ENCODE data around the gene CHPF. TPM values are rescaled to one million over a fixed set of nuclear protein-coding genes. Genes with fewer than 3 reads are reported as not detected.

The CHPF gene, protein sequence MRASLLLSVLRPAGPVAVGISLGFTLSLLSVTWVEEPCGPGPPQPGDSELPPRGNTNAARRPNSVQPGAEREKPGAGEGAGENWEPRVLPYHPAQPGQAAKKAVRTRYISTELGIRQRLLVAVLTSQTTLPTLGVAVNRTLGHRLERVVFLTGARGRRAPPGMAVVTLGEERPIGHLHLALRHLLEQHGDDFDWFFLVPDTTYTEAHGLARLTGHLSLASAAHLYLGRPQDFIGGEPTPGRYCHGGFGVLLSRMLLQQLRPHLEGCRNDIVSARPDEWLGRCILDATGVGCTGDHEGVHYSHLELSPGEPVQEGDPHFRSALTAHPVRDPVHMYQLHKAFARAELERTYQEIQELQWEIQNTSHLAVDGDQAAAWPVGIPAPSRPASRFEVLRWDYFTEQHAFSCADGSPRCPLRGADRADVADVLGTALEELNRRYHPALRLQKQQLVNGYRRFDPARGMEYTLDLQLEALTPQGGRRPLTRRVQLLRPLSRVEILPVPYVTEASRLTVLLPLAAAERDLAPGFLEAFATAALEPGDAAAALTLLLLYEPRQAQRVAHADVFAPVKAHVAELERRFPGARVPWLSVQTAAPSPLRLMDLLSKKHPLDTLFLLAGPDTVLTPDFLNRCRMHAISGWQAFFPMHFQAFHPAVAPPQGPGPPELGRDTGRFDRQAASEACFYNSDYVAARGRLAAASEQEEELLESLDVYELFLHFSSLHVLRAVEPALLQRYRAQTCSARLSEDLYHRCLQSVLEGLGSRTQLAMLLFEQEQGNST
- total RNA-seq: 10 to 100 TPM; 42.9 to 51.1 TPM
- long read RNA-seq, donor 1, transcript CHPF-201 (4 exons, 3,013 nt): major isoform, 11 of 45 reads
- long read RNA-seq, donor 1, partial matches to known transcripts: 21 of 45 reads
- long read RNA-seq, donor 1, other reads (novel, unspliced or antisense): 11 of 45 reads
- long read RNA-seq, donor 2, transcript CHPF-201 (4 exons, 3,013 nt): major isoform, 7 of 41 reads
- long read RNA-seq, donor 2, transcript CHPF-202 (2 exons, 1,079 nt): minor isoform, 5 of 41 reads
- long read RNA-seq, donor 2, partial matches to known transcripts: 29 of 41 reads
- long read RNA-seq, donor 2, other reads (novel, unspliced or antisense): 0 of 41 reads

DNA sequence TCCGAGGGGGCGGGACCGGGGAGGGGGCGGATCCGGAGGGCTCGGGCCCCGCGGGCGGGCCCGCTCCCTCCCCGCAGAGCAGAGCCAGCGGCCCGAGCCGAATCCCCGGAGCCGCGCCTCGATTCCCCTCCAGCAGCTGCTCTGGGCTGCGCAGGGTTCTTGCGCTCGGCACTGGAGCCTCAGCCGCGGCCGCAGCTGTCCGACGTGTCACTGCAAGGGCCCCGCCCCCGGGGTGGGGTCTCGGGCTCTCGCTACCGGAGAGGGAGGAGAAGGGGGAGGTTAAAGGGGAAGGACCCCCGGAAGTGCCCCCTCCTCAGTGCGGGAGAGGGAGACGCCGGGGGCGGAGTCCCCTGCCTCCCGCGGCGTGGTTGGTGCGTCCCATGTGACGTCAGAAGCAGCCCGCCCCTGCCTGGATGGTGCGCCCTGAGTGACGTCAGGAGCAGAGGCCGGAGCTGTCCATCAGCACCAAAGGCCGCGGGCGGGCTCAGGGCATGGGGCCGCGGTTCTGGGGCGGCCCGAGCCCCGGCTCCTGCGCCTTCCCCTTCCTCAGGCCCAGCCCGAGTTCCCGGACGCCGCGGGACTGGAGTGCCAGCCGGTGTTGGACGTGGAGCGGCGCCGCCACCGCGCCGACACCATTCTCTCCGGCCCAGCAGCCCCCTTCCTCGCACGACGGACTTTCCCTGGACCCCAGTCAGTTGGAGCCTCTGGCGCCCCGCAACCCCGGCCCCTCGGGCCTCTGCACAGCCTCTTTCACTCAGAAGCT is at the start of gene CHPF, which contains the start of gene TMEM198:
CHPF (minus strand) TSS at position 214 of the 763 bp plus-strand sequence. CDS start 271 bp downstream, outside the sequence.
TMEM198 (plus strand) TSS at position 433 of the 763 bp plus-strand sequence. CDS start 700 bp downstream, outside the sequence.
- peak; percentile 100 for DNase-seq (ENCODE audit: low spot score)
- intact Hi-C loops (cut with DNase I): loop anchor here (2.0 to 10.0 kb wide), 3 partner anchors 95 to 145 kb away; no protein-coding TSS in a partner anchor

DNA sequence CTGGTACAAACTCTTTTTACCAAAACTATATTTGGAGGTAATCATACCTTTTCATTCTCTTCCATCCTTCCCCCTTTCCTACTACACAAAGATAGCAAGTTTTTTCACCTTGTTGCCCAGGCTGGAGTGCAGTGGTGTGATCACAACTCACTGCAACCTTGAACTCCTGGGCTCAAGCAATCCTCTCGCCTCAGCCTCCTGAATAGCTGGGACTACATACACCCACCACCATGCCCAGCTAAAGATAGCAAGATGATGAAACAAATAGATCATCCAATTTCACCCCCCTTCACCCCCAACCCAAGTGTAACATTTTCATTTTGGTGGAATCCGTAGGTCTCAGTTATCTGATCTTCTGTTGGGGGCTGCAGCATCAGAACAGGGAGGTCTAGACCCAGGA is 49.5 kb upstream of the CHPF start:
- DNase-seq (ENCODE audit: low spot score): no peak

DNA sequence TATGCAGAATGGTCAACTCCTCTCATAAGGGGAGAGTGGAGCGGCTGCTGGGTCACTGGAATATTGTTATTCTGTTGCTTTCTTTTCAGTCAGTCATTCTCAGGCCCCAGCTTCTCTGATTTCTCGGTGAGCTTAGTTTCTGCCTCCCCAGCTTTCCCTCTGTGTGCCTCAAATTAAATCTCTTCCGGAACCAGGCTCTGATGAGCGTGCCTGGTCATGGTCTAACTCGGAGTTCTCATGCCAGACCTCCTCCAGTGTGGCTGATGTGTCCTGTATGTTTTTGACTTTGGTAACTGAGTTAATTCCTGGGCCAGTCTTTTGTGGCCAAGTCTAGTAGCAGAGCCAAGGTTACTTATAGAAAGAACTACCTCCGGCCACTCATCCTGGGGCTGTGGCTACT is 49.1 kb upstream of the CHPF start:
- intact Hi-C loops (cut with DNase I): no loop called here
- no peak for DNase-seq (ENCODE audit: low spot score)

More for the DNA sequence above, 49.5 kb upstream of the CHPF start:
- intact Hi-C loops (cut with DNase I): no loop called here

DNA sequence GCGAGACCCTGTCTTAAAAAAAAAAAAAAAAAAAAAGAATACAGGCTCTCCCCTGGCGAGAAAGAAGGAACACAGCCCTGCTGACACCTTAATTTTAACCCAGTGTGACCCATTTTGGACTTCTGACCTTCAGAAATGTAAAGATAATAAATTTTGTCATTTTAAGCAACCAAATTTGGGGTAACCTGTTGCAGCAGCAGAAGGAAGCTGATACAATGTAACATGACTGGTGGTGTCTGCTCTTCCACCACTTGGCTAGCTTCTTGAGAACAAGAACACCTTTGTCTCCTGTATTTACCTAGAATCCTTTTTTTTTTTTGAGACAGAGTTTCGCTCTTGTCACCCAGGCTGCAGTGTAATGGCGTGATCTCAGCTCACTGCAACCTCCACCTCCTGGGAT is 47.5 kb upstream of the CHPF start:
- intact Hi-C loops (cut with DNase I): no loop called here
- DNase-seq (ENCODE audit: low spot score): no peak

DNA sequence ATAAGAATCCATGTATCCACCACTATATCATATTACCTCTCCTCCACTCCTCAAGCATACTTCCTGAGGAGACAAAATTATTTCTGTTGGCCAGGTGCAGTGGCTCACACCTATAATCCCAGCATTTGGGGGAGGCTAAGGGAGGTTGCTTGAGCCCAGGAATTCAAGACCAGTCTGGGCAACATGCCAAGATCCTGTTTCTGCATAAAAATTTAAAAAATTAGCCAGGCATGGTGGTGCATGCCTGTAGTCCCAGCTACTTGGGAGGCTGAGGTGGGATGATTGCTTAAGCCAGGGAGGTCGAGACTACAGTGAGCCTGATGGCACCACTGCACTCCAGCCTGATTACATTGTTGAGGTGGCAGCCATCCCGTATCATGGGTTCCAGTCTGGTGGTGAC is 37.7 kb upstream of the CHPF start:
- intact Hi-C loops (cut with DNase I): no loop called here
- DNase-seq (ENCODE audit: low spot score): no peak

DNA sequence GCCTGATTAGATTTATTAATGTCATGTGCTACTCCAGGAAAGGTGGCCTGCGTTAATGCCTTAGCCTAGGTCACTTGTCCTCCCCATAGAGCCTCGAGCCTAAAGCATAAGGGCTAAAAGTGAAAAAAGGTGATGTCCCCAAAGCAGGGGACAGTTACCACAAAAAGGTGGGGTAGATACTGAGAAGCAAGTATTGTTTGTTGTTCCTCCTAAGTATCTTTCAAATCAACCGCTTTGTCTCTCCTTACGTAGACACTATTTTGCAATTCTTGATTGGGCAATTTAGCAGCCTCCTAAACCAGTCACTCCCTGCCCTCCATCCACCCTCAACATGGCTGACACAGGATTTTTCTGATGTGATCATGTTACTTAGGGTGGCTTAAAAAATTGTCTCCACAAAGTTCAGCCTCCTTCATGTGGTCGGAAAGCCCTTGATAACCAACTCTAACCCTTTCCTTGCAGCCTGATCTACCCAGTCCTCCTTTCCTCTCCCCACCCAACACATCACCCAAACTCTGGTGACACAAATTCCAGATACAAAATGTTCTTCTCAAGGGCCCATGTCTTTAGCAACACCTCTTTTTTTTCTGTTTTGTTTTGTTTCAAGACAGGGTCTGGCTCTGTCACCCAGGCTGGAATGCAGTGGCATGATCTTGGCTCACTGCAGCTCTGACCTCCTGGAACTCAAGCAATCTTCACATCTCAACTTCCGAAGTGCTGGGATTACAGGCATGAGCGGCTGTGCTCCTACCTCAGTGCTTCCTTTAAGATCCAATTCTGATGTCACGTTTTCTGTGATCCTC is 35.4 kb upstream of the CHPF start:
- intact Hi-C loops (cut with DNase I): no loop called here
- no peak for DNase-seq (ENCODE audit: low spot score)

DNA sequence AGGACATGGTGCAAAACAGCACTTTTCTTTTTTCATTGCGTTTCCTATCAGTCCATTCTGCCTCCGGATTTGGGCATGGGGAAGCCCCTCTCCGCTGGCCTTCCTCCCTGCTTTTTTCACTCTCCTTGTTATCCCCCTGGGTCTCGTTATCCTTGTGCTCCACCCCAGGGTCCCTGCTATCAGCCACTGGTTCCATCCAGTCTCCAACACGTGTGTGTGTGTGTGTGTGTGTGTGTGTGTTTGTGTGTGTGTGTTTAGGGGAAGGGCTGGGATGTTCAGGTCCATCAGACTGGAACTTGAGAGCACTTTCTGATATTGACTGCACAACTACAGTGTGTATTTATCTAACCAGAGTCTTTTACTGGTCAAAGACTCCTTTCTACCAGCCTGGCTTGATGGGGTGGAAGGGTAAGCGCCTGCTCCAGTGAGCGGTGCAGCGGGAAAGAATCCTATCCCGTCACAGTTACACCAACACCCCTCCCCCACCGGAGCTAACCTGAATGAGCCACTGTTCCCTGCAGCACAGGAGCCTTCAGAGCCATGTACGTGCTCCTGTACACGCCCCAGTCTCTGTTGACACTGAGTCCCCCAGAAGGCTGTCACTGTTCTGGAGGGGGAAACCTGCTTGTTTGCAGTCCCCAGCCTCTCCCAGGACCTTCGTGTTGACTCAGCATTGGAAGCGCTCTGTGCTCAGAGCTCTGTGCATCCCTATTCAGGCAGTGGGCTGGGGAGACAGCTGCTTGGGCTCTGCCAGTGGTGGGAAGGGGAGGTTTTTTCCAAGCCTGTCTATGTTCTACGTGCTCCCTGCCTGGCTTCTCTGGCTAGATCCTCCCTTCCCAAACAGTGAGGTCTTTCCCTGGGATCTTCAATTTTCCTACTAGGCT is 33.1 kb upstream of the CHPF start:
- no peak for DNase-seq (ENCODE audit: low spot score)
- intact Hi-C loops (cut with DNase I): no loop called here

DNA sequence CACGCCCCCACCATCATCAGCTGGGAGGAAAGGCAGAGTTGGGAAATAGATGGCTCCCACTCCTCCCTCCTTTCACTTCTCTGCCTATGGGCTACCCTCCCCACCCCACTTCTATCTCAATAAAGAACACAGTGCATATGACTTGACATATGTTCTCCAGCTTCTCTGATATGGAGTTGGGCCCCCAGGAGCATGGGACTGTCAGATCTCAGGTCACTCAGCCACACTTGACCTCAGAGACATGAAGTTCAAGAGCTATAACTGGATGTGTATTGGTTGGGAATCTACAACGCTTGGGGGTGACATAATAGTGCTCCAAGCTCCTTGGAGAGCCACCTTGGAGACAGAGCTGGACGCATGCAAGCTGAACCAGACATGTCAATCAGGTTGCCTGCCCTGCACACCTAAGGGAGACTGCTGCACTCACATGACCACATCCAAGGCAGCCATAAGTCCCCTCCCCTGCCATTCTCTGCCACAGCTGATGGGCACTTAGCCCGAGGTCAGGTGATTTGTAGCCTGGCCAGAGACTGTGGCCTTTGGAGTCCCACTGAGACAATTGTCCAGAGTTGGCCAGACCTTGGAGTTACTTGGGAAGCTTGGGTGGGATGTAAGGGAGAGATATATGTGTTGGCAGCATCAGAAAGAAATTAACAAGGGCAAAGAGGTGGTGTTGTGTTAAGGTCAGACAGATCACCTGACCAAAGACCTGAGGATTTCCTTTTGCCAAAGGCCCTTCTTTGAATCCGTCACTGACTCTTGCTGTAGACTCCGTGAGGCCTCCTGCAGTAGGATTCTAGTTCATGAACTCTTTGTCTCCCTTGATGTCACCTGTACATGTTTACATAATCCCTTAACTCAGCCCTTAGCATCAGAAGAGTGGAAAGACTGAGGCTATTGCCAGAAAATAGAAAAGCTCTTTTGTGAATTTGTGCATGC is 32.2 kb upstream of the CHPF start:
- intact Hi-C loops (cut with DNase I): no loop called here

DNA sequence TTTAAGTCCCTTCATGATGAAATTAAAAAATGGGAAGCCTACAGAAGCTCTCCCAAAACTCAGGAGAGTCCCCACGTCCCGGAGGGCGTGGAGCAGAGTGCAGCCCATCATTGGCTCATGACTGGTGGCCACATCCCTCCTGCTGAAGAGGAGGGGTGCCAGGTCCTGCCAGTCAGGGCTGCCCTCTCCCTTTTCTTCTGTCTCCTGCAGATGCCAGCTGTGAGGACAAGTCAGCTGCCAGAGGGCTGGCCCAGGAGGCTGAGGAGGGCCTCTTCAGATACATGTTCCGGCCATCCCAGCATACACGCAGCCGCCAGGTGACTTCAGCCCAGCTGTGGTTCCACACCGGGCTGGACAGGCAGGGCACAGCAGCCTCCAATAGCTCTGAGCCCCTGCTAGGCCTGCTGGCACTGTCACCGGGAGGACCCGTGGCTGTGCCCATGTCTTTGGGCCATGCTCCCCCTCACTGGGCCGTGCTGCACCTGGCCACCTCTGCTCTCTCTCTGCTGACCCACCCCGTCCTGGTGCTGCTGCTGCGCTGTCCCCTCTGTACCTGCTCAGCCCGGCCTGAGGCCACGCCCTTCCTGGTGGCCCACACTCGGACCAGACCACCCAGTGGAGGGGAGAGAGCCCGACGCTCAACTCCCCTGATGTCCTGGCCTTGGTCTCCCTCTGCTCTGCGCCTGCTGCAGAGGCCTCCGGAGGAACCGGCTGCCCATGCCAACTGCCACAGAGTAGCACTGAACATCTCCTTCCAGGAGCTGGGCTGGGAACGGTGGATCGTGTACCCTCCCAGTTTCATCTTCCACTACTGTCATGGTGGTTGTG is 31.1 kb upstream of the CHPF start:
- DNase-seq (ENCODE audit: low spot score): no peak
- intact Hi-C loops (cut with DNase I): loop anchor here in 1 of 2 donors (1.0 kb wide), 1 partner anchor 34 kb away; no protein-coding TSS in a partner anchor

More for the DNA sequence above, 32.2 kb upstream of the CHPF start:
- DNase-seq (ENCODE audit: low spot score): no peak

DNA sequence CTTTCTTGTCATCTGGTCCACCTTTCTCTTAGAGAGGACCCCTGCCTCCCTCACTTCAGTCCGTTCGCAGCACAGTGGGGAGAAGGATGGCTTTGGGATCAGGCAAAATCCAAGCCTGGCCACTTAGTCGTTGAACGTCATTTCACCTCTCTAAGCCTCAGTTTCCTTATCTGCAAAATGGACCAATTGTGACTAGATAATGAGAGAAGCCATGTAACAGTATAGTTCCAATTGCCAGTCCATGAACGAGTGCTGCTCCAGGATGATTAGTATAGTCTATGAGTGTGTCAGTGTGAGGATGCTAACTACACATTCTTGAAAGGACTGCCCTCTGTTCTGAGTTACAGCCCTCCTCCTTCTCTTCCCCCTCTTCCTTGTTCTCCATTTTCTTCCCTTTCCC is 29.6 kb upstream of the CHPF start:
- DNase-seq (ENCODE audit: low spot score): no peak
- intact Hi-C loops (cut with DNase I): no loop called here

DNA sequence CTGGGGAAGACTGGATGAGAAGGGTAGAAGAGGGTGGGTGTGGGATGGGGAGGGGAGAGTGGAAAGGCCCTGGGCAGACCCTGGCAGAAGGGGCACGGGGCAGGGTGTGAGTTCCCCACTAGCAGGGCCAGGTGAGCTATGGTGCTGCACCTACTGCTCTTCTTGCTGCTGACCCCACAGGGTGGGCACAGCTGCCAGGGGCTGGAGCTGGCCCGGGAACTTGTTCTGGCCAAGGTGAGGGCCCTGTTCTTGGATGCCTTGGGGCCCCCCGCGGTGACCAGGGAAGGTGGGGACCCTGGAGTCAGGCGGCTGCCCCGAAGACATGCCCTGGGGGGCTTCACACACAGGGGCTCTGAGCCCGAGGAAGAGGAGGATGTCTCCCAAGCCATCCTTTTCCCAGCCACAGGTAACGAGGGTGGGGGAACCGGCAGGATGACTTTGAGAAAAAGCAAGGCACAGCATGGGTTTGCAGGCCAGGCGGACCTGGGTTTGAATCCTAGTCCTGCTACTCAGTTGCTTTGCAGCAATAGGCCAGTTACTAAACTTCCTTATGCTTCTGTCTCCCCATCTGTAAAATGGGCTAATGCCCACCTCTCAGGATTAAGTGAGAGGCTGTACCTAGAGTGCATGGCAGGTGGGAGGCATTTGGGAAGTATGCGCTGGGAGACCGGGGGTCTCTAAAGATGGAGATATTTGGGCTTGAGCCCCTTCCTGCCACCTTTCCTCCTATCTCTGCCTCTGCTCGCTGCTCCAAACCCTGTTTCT is 28.8 kb upstream of the CHPF start, which contains the start of gene INHA:
INHA (plus strand) TSS at position 74 of the 765 bp plus-strand sequence; CDS start at position 139, 65 bp downstream.
- DNase-seq (ENCODE audit: low spot score): no peak
- intact Hi-C loops (cut with DNase I): no loop called here

DNA sequence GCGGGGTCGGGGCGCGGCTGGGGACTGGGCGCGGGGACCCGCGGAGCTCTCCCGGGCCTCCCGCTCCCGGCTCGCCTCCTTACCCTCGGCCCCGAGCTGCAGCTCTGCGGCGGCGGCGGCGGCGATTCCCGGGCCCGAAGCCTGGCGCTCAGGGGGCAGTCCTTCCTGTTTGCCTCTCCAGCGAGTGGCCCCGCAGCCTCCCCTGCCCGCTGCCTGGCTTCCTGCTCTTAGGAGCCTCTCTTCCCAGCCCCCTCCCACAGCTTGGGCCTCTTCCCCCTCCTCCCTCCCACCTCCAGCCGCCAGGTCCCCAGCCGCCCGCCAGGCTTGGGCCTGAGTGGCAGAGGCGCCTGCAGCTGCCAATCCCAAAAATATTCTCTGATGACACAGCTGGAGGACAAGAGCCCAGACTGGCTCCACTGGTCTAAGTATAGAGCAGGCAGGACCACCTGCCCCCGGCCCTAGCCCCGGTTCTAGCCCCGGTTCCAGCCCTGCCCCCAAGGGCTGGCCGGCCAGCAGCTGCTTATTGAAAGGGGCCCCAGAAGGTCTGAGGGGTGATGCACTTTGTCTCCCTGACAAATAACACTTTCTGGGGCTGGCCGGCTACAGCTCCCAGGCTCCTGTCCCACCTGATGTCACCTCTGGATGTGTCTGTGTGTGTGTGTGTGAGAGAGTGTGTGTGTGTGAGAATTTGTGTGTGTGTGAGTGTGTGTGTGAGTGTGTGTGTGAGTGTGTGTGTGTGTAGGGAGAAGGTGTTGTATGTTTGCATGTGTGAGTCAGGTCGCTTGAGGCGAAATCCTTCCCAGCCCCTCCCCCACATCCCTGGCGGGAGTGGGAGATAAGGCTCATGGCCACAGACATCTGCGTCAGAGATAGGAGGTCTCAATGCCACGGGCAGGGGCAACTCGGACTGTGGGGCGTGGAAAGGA is 28.0 kb upstream of the CHPF start, which contains the start of gene OBSL1:
OBSL1 (minus strand) TSS at position 229 of the 926 bp plus-strand sequence. CDS start 307 bp downstream, outside the sequence.
- DNase-seq (ENCODE audit: low spot score): no peak
- intact Hi-C loops (cut with DNase I): no loop called here

DNA sequence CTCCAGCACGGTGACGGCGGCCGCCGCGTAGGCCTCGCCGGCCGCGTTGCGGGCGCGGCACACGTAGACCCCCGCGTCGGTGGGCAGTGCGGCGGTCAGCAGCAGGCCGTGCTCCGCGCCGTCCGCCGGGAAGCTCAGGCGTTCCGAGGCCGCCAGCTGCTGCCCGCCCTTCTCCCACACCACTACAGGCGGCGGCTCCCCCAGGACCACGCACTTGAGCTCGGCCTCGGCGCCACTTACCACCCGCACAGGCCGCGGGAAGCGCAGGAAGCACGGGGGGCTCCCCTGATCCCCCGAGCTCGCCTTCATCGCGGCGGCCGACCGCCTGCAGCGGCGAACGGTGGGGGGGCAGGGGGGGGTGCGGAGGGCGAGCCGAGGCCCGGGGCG is 27.3 kb upstream of the CHPF start:
- no peak for DNase-seq (ENCODE audit: low spot score)
- intact Hi-C loops (cut with DNase I): no loop called here
